ENCODE results near the gene KCNC3.

- TF ChIP-seq CTCF (IDR thresholded peaks at IDR 0.05; ENCODE audit: extremely low read depth in 1 of 2, insufficient read depth in 1 of 2, low read depth in 1 of 2, low read length in 2 of 2), result no peak
- TF ChIP-seq POLR2AphosphoS5 (IDR thresholded peaks at IDR 0.05; ENCODE audit: insufficient read depth, low read depth, low read length), result no peak
- no peak for TF ChIP-seq MYC (IDR thresholded peaks at IDR 0.05; ENCODE audit: low read depth, low read length)
- no peak for TF ChIP-seq EZH2 (IDR thresholded peaks at IDR 0.05; ENCODE audit: borderline replicate concordance, low read depth, low read length, severe bottlenecking)
These were observed 29.1 kb downstream of the KCNC3 start for GRCh38 chr19:50300051-50300450.

All from endothelial cell of umbilical vein (primary cell).